Stimulated activated CD4-positive, alpha-beta T cell treated with anti-CD3 and anti-CD28 coated beads, Interleukin-12 subunit alpha, Interleukin-12 subunit beta, amount 100 ng/mL, for 24 hours (primary cell): ENCODE measurements around the gene MIER2.

Experiments used
- DNase-seq, 2 experiments: peaks; one replicate each; pipeline ENCODE4 v3.0.0-alpha.2; 2020; ENCODE audit warnings: low read depth in 2 of 2

MIER2 gene

DNA sequence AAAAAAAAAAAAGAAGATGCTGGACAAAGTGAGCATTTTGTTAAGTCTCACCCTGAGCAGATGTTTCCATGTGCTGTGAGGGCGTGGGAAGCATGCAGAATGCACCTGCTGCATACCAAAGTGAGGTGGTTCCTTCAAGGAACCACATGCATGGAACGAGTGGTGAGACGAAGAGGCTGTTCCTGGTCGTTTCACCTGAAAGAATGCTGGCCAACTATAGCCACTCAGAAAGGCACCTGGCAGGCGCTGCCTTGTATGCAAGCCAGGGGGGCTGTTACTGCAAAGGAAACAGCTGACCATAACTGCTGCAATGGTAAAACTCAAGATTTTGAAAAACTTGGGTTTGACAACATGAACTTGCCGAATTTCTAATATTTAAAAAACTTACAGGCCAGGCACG, 14.7 kb downstream of the MIER2 start:
- DNase-seq: no peak

DNA sequence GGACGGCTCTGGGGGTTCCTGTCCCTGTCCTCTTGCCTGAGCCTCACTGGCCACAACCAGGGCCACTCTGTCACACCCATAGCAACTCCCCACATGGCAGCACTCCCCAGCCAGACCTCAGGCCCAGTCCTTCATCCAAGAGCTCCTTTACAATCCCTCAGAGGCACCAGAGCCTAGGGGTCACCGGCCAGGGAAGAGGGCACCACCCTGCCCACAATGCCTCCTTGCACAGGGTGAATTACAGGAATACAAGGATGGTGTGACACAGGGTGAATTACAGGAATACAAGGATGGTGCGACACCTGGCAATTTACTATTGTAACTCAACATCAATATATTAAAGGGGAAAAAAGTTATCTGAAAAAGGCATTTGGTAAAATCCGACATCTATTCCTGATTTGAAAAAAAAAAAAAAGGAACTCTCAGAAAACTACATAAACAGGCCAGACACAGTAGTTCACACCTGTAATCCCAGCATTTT, 16.5 kb downstream of the MIER2 start:
- no peak for DNase-seq

DNA sequence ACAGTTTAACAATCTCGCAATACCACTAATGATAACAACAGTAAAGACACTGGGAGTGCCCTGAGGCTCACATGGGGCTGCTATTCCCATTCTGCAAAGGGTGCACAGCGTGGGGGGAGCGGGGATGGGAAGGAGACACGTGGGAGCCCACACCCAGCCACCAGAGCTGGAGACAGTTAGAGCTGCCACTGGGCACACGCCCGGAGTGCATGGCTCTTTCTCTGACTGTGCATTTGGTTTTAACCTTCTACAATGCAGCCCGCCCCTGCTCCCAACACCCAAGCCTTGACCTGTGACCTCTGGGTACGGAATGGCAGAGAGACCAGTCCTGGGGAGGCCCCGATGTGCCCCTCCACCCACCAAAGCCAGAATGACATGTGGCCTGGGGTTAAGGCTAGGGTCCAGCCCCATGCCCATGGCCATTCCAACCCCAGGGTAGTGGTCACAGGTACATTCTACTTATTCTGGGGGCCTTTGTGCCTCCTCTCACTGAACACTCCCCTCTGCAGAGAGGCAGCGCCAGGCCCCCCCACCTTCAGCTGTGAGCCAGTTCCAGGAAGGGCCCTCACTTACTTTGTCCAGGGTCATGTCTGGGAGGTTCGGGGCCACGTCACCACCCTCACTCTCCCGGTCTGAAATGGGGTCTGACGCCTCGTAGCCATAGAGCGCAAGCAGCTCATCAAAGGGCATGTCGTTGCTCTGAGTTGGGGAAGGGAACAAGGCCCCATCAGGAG, 17.1 kb downstream of the MIER2 start:
- DNase-seq: no peak

DNA sequence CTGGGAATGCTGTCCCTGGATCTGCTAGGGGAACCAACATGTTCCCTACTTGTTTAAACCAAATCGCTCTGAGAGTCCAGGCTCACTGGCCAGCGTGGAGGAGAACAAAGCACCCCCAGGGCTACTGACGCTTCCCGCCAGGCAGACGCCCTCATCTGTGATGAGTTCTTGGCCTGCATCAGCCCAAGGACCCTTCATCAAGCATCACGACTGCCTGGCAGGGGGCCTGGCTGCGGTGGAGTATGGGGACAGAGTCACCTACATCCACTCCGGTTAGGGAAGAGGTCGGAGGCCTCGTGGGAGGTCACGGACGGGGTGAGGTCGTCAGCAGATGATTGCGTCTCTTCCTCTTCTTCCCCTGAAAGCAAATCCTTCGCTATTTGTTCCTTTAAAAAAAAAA, 17.7 kb downstream of the MIER2 start:
- DNase-seq: no peak

DNA sequence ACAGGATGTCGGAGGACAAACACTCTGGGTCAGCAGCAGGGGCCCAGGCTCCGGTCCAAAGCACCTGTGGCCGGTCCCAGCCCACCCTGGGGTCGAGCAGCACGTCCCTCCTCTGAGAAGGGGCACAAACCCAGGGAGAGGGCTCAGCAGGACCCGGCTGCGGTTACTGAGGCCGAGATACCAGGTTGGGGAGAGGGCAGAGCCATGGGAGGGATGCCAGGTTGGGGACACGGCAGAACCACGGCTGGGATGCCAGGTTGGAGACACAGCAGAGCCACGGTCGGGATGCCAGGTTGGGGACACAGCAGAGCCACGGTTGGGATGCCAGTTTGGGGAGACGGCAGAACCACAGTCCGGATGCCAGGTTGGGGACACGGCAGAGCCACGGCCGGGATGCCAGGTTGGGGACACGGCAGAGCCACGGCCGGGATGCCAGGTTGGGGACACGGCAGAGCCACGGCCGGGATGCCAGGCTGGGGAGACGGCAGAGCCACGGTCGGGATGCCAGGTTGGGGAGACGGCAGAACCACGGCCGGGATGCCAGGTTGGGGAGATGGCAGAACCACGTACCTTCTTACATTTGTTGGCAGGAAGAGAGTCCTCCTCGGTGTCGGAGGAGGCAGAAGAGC, 18.5 kb downstream of the MIER2 start:
- no peak for DNase-seq

DNA sequence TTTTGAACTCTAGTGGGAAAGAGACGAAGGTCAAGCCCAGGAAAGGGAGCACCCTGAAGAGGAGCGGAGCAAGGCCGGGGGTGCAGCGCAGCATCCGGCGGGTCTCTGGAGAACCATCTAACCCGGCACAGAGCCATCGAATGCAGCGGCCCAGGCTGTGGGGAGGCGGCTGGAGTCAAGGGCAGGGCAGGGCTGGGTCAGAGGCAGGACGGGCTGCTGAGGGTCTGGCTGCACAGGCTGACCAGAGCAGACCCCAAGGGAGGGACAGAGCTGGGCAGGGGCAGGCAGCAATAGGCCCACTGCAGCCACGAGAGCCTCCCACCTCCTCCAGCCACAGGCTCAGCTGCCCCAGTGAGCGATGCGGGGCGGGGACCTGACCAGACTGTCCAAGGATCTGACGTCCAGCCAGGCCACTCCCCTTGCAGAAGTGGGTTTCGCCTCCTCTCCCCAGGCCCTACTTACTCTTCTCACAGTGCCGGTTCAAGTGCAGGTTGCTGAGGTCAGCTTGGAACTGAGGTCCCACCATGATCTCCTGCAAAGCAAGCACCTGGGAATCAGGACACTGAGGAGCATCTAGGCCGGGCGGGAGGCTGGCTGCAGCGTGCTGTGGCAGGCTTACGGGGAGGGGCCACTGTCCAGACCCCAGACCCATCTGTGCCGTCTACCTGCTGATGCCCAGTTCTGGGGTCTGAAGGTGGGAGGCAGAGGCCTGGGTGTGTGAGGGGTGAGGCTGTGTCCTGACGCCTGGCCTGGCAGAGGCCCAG, 19.2 kb downstream of the MIER2 start:
- no peak for DNase-seq

DNA sequence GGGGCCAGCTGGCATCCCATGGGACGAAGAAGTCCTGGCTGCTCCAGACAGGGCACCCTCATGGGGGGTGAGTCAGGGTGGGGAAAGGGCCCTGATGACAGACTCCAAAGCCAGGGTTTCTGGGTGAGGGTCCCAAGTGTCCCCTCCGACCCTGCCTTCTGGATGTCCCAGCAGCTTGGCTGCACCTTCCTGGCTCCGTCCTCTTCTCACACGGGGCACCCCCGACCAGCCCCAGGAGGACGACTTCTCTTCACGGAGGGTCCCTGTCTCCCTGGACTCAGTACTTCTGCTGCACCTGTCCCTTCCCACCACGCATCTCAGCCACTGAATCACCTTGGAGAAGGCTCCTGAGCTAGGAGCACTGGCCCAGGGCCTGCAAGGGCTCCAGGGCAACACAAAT, 19.9 kb downstream of the MIER2 start:
- DNase-seq: no peak

DNA sequence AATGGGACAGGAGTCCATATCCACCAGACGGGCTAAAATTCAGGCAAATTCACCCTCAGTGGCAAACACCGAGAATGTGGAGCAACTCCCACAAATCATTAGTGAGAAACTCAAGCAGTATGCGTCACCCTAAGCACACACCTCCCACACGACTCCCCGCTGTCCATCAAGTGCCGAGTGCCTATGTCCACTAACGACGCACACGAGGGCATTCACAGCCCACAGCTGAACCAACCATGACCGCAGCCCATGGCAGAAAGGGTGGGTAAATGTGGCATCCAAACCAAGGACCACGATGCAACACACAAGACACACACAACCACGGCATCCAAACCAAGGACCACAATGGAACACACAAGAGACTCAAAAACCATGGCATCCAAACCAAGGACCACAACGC, 22.0 kb downstream of the MIER2 start:
- no peak for DNase-seq

DNA sequence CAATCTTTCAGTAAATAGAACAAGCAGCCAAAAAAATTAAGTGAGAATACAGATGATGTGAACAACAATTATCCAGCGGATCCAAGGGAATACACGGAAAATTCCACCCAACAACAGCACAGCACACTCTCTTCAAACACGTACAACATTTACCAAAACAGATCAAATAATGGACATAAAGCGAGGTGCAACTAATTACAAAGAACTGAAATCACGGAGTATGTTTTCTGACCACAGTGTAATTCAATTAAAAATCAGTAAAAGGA, 26.2 kb downstream of the MIER2 start:
- no peak for DNase-seq

DNA sequence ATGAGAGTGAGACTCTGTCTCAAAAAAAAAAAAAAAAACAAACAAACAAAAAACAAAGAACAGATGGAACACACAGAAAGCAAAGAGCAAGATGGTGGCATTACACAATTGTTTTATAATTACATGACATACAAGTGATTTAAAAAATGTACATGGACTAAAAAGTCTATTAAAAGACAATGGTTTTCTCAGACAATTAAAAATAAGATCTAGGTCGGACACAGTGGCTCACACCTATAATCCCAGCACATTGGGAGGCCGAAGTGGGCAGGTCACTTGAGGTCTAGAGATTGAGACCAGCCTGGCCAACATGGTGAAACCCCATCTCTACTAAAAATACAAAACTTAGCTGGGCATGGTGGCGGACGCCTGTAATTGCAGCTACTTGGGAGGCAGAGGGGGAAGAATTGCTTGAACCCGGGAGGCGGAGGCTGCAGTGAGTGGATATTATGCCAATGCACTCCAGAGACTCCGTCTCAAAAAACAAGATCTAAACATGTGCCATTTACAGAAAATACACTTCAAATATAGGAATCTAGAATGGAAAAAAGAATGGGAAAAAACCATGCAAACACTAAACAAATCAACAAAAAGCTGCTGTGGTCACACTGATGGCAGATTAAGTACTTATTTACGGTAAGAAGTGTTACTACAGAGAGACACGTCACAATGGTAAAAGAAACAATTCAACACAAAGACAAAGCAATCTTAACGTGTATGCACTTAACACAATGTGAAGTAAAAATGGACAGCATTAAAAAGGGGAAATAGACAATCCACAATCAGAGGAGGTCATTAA, 26.7 kb downstream of the MIER2 start:
- no peak for DNase-seq

DNA sequence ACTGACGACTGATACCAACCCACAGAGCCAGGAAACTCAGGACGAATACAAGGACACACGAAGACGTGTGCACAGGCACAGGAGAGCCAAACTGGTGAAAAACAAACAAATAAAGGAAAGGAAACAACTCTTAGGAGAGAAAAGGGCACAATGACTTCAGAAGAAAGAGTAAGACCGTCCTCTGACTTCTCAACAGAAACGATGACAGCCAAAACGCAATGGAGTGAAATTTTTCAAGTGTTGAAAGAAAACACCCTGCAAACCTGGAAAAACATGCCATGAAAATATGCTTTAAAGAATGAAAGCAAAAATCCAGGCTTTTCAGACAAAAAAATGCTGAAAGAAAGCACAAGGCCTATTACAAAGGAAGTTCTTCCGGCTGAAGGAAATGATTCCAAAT, 28.8 kb downstream of the MIER2 start:
- DNase-seq: no peak

DNA sequence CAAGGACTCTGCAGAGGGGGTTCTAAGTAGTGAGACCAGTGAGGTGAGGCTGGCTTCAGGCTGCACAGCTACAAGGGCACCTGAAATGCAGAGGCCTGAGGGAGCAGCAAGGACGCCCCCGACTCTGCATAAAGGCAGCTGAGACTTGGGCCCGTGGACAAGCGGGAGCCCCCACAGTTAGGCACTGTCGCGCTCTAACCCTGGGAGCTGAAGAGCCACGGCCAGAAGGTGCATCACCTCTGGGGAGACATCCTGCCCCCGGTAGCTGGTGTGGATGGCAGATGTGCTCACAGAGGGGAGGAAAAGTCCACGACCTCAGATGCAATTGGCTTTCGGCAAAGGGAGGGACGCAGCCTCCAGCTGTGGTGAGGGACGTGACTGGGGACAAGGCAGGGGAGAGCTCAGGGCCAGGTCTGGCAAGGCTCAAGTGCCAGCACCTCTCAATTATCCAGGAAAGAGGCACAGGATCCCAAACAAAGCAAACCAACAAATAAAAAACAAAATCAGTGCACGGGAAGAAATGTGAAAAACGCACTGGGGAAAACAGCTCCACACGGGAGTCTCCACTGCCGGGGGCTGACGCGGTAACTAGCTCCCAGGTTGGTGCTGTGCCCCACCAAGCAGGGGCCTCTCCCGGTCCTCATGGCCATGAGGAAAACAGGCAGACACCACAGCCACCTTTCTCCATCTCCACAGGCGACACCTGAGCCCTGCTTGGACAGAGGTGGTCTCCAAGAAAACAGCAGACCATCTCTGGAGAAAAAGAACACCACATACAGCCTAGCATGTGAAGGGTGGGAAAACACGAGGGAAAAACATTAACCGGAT, 30.4 kb downstream of the MIER2 start:
- DNase-seq: no peak

DNA sequence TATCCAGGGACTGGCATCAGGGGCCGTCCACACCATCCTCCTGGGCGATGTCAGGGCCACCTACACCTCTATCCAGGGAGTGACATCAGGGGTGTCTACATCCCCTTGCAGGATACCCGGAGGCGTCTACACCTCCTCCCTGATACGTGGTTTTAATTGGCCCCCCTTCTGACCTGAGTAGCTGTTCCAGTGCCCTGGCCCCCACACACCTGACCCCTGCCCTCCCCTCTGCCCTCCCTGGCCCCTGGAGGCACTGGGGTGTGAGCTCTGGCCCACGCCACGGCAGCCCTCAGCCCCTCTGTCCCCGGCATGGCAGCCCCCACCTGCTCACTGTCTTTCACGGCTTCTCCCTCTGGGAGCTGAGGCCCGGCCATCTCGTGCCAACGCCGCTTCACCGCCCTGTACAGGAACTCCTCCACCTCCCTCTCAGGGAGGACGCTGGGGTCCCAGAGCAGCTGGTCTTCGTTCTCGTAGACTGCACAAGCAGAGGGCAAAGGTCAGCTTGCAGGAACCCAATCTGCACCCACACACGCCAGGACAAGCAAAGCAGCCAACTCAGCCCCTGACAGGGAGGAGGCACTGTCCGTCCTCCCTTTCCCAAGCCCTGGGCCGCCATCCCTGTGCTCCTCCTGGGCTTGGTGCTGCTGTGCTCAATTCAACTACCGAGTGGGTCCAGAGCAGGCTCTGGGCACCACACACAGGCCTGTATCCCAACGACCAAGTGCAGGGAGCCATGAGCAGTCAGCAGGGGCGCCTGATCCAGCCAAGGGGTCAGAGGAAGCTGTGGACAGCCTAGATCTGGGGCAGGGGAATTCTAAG, 31.2 kb downstream of the MIER2 start:
- no peak for DNase-seq

DNA sequence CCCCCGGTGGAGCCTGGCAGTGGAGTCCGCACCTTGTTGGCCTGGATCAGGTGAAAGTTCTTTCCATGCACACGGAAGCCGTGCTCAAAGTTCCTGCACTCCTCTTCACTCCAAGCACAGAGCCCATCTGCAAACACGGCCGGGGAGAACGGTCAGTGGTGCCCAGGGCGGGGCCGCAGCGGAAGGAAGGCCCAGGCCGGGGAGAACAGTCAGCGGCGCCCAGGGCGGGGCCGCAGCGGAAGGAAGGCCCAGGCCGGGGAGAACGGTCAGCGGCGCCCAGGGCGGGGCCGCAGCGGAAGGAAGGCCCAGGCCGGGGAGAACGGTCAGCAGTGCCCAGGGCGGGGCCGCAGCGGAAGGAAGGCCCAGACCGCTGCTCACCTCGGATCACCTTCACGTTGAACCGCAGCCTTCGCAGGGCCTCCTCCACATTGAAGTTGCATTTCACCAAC, 32.8 kb downstream of the MIER2 start:
- no peak for DNase-seq

DNA sequence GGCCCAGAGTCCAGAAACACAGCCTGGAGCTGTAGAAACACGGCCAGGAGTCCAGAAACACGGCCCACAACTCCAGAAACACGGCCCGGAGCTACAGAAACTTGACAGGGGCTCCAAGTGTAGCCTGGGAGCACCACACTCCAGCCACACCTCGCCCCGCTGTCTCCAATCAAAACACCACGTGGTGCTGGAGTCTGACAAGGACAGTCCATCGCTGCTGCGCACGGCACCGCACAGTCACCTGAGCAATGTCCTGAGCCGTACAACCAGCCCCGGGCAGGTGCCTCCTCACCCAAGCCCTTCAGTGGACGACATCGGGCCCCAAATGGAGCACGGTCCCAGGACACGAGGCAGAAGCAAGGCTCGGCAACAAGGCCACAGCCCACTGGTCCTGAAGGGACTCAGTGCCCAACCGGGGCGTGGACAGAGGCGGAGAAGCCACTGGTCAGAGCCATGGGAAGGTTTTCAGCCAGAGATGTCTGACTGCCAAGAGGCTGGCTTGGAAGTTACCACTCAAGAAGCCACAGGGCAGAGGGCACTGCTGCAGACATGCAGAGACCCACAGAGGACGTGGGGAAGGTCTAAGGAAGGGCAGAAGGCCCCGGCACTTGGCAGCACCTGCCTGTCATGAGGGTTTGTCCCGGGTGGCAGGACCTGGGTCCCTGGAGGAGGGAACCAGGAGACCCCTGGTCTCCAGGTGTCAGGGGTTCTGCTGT, 33.7 kb downstream of the MIER2 start:
- no peak for DNase-seq

DNA sequence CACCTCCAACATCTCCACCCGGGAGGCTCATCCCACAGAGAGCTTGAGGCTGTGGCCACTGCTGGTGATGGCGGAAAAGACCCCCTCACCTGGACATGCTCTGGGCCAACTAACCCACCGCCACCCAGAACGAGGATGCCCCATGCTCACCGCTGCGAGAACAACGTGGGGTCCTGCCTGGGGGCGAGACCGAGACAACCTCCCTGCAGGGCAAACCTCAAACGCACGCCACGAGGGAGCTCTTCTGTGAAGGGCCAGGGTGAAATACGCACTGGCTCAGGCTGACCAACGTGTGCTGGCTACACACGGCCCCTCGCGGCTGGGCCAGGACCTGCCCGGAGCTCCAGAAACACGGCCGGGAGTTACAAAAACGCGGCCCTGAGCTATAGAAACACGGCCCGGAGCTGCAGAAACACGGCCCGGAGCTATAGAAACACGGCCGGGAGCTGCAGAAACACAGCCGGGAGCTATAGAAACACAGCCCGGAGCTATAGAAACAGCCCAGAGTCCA, 34.4 kb downstream of the MIER2 start:
- no peak for DNase-seq

DNA sequence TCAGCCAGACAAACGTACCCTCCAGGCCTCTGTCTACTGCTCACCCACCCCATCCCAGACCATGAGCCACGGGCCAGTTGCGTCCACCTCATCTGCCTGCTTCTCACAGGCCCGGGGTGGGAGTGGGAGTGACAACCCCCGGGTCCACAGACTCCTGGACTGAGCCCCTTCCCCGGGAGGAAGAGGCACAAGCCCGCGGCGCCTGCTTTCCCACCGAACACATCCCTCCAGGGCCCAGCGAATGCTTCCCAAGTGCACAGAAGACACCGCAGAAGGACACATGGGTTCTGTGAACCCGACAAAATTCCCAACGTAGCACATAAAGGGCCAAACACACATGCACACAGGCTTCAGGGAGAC, 35.4 kb downstream of the MIER2 start:
- no peak for DNase-seq

DNA sequence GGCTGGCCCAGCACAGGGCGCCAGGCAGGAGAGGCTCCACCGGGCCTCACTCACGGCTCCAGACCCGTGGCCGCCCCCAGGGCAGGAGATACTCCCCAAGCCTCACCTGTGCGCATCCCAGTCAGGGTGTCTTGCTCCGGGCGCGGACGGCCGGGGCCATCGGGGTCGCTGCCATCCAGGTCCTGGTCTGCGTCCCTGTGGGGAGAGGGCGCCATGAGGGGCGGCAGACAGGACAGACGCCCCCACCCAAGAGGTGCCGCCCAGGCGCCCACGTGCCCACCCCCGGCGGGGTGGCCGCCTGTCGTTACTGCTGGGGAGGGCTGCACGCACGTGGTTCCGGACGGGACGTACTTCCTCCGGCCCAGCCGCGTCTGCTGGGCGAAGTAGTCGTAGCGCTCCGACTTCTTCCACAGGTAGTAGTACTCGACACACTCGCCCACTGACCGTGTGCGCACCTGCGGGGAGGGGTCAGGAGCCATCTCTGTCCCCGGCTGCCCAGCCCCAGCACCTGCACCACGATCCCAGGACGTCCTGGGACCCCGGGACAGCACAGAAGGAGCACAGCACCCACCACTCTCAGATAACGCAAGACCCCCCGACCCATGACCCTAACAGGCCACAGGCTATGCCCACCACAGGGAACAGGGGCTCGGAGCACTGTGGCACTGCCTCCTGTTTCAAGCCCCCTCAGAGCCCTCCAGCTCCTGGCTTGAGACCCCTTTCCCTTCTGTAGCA, 36.0 kb downstream of the MIER2 start:
- no peak for DNase-seq
